HG03460 (cell line): Measurements from ENCODE around the gene PPP2R2D.
A peak's percentile ranks its signal among the peaks of the same experiment; 100 is the strongest.

Experiments
- ATAC-seq: cut with Tn5 transposase; IDR thresholded peaks from one replicate; pipeline ENCODE4 v1.9.1; 2021; ENCODE audit not compliant: unreplicated experiment

PPP2R2D gene

GRCh38 chr10:131926253-131926652, 25.4 kb downstream of the PPP2R2D start:
- no peak for ATAC-seq

- no peak for ATAC-seq
These were observed 26.2 kb downstream of the PPP2R2D start for GRCh38 chr10:131926743-131927595.

- peak; percentile 85 for ATAC-seq
These were observed 27.7 kb downstream of the PPP2R2D start for GRCh38 chr10:131928248-131929095.

GRCh38 chr10:131929122-131929845, 28.5 kb downstream of the PPP2R2D start:
- ATAC-seq = no peak

- no peak for ATAC-seq
These were observed 29.3 kb downstream of the PPP2R2D start for GRCh38 chr10:131930150-131930549.

GRCh38 chr10:131930586-131931330, 29.9 kb downstream of the PPP2R2D start:
- ATAC-seq = no peak

- no peak for ATAC-seq
These were observed 31.2 kb downstream of the PPP2R2D start for GRCh38 chr10:131931981-131932380.

GRCh38 chr10:131933016-131933695, 32.3 kb downstream of the PPP2R2D start:
- ATAC-seq = no peak

GRCh38 chr10:131933696-131934086, 32.9 kb downstream of the PPP2R2D start:
- ATAC-seq = no peak

GRCh38 chr10:131934769-131935168, 34.0 kb downstream of the PPP2R2D start:
- ATAC-seq = no peak

GRCh38 chr10:131935260-131935659, 34.5 kb downstream of the PPP2R2D start:
- no peak for ATAC-seq

- no peak for ATAC-seq
These were observed 35.5 kb downstream of the PPP2R2D start for GRCh38 chr10:131936294-131936693.

GRCh38 chr10:131936736-131937135, 35.9 kb downstream of the PPP2R2D start:
- ATAC-seq = no peak

- ATAC-seq = no peak
These were observed 37.0 kb downstream of the PPP2R2D start for GRCh38 chr10:131937836-131938235.

GRCh38 chr10:131938681-131939080, 37.9 kb downstream of the PPP2R2D start:
- no peak for ATAC-seq

- ATAC-seq = no peak
These were observed 41.6 kb downstream of the PPP2R2D start for GRCh38 chr10:131942455-131942854.

GRCh38 chr10:131943021-131943814, 42.4 kb downstream of the PPP2R2D start:
- no peak for ATAC-seq

- ATAC-seq = no peak
These were observed 43.6 kb downstream of the PPP2R2D start for GRCh38 chr10:131944412-131944811.

- ATAC-seq = no peak
These were observed 44.3 kb downstream of the PPP2R2D start for GRCh38 chr10:131944976-131945695.
